Neuron (in vitro differentiated cells): ENCODE results near the gene OBP2A.

Source experiments
- H2AFZ ChIP-seq: one replicate; pipeline ENCODE4 v1.6.1; 2013; ENCODE audit warnings: low read depth, mild to moderate bottlenecking, inconsistent platforms, low read length, moderate library complexity
- H3K27me3 ChIP-seq: one replicate; pipeline ENCODE4 v1.6.1; 2013; ENCODE audit warnings: low read length; ENCODE audit not compliant: insufficient read depth
- H3K36me3 ChIP-seq: one replicate; pipeline ENCODE4 v1.6.1; 2013; ENCODE audit warnings: low read length; ENCODE audit not compliant: insufficient read depth
- H3K4me1 ChIP-seq: one replicate; pipeline ENCODE4 v1.6.1; 2013; ENCODE audit warnings: low read length; ENCODE audit not compliant: insufficient read depth
- H3K4me3 ChIP-seq: 2 replicates; pipeline ENCODE4 v1.5.1; 2013; ENCODE audit warnings: mild to moderate bottlenecking, low read length, moderate library complexity
- H3K9me3 ChIP-seq: one replicate; pipeline ENCODE4 v1.6.1; 2013; ENCODE audit warnings: low read length

Gene OBP2A

DNA sequence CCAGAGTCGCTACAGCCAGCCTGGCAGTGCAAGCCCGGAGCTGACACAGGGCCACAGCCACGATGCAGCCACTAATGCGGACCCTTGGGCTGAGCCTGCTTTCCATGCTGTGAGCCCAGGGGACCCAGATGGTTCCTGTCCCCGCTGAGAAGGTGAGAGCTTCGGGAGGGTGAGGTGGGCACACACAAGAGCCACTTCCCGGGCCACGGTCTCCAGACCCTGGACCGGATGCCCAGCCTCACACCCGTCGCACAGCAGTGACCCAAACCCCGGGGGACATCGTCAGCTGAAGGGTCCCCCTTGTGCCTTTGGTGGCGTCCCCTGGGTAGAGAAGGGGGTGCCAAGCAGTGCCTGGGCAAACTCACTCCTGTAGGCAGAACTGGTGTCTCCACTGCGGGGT, 29.0 kb downstream of the OBP2A start:
- no peaks in the 10 kb centered on the region for H3K27me3 ChIP-seq
- H2AFZ ChIP-seq: no peak overlapping the region
- no peaks in the 10 kb centered on the region for H3K4me1 ChIP-seq
- no peak overlapping the region for H3K4me3 ChIP-seq
- no peaks in the 10 kb centered on the region for H3K36me3 ChIP-seq
- no peaks in the 10 kb centered on the region for H3K9me3 ChIP-seq

DNA sequence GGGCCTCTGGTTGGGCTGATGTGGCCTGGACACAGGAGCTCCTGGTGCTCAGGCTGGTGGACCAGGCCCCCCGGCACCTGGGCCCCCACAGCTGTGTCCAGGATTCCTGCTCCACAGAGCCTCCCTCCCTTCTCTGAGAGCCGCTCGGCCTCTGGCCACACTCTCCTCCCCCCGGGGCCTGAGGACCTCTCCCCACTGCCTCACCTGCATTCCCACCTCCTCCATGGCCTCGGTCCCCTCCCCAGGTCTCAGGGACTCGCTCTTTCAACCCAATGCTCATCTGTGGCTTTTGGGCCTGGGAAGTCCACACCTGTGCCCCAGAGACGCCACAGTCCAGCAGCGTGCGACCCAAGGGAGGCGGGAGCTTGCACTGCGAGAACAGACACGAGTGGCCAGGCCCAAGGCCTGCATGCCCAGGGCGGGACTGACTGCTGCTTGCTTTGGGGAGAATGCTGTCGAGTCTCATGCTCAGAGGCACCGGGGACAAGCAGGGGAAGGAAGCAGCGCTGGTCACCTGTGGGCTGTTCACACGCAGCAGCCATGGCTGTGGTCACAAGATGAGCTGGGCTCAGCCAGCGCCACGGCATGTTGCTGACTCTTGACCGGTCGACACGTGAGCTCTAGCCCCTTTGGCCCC, 30.2 kb downstream of the OBP2A start:
- H3K36me3 ChIP-seq: no peaks in the 10 kb centered on the region
- H3K4me1 ChIP-seq: no peaks in the 10 kb centered on the region
- no peak overlapping the region for H2AFZ ChIP-seq
- no peak overlapping the region for H3K4me3 ChIP-seq
- H3K27me3 ChIP-seq: no peaks in the 10 kb centered on the region
- H3K9me3 ChIP-seq: no peaks in the 10 kb centered on the region

DNA sequence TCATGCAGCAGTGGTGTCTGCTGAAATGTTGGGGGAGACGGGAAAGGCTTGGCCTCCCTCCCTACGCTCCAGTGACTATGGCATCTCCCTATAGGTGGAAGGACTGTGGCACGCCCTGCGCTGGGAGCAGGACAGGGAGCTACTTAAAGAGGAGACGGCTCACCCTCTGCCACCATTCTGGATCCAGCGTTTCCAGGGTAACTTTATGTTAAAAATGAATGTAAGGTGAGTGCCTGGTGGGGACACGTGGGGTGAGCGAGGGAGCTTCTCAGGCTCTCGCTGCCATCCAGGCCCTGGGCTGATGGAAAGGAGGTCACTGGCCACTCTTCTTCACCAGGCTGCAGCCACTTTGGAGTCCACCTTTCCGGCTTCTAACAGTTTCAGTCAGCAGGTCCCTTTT, 31.3 kb downstream of the OBP2A start:
- Histone ChIP-seq H3K36me3 (no peaks in the 10 kb centered on the region), H2AFZ (no peak overlapping the region), H3K4me3 (no peak overlapping the region), H3K4me1 (no peaks in the 10 kb centered on the region), H3K27me3 (no peaks in the 10 kb centered on the region), H3K9me3 (no peaks in the 10 kb centered on the region)

DNA sequence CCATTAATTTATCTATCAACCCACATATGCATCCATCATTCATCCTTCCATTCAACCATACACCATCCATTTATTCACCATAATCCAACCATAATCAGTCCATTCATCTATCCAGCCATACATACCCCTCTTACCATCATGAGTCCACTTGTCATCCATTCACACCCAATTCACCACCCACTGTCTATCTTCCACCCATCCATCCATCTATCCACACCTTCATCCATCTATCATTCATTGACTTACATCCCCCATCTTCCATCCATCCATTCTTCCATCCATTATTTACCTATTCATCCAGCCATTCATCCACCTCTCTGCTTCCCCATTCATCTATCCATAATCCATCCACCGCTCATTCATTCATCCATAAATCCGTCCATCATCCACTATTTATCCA, 33.4 kb downstream of the OBP2A start:
- no peaks in the 10 kb centered on the region for H3K4me1 ChIP-seq
- H2AFZ ChIP-seq: no peak overlapping the region
- no peak overlapping the region for H3K4me3 ChIP-seq
- no peaks in the 10 kb centered on the region for H3K9me3 ChIP-seq
- H3K36me3 ChIP-seq: no peaks in the 10 kb centered on the region
- H3K27me3 ChIP-seq: no peaks in the 10 kb centered on the region

DNA sequence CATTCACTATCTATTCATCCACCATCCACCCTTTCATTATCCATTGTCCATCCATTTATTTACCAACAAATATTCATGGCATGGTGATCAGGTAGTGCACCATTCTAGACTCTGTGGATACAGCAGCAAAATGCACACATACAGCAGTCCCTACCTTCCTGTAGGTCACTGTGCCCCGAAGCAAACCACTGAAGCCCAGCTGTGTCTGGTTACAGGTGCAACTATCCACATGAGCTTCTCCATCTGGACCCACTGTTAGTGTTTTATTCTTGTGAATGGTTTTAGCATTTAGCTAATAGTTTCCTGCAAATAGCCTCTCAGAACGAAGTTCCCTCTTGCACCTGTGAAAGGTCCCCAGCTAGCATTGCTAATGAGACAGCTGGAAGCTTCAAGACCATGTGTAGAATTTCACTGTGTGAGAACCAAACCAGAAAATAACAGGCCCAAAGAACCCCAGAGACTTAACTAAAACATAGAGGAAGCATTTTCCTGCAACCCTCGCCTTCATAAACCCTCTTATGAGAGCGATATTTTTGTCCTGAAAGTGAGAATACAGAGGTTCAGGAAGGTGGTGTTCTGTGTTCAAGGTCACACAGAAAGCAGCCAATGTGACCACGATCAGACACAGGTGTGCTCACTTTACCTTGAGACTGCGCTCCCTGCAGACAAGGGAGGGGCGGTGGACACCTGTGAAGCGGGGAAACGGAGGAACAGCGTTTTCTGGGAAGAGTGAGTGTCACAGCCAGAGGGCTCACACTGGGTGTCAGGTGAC, 34.1 kb downstream of the OBP2A start:
- no peaks in the 10 kb centered on the region for H3K4me1 ChIP-seq

DNA sequence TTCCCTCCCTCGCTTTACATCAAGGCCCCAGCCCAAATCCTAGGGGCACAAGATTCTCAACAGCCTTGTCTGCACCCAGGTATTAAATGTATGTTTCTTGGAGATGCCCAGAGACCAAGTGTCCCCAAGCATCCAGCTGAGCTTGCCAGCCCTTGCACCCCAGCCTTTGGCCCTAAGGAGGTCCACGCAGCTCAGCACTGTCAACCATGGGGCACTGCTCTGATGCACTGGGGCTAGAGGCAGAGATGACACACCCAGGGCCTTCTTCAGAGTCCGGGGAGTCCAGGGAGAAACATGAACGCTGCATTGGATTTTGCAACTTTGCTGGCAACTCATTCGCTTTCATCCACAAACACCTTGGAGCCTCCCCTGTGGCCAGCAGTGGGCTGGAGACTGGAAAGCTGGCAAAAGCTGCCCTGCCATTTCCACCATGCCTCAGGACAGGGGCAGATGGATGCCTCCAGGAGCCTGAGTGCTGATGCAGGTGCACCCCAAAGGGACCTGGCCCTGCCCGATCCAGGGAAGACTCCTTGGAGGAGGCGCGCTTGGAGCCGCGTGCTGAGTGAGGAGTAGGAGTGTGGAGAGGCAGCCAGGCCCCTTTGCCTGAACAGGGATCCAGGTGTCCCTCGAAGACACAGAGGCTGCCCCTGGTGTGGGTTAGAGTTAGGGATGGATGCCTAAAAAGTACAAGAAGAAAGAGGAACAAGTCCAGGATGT, 34.9 kb downstream of the OBP2A start:
- no peak overlapping the region for H3K4me3 ChIP-seq
- no peaks in the 10 kb centered on the region for H3K9me3 ChIP-seq
- no peaks in the 10 kb centered on the region for H3K4me1 ChIP-seq
- peaks cover 2% of the 10 kb centered on the region for H3K27me3 ChIP-seq
- no peaks in the 10 kb centered on the region for H3K36me3 ChIP-seq
- no peak overlapping the region for H2AFZ ChIP-seq

More for the DNA sequence above, 34.1 kb downstream of the OBP2A start:
- H3K9me3 ChIP-seq: no peaks in the 10 kb centered on the region
- H3K4me3 ChIP-seq: no peak overlapping the region
- no peak overlapping the region for H2AFZ ChIP-seq
- no peaks in the 10 kb centered on the region for H3K36me3 ChIP-seq
- no peaks in the 10 kb centered on the region for H3K27me3 ChIP-seq

DNA sequence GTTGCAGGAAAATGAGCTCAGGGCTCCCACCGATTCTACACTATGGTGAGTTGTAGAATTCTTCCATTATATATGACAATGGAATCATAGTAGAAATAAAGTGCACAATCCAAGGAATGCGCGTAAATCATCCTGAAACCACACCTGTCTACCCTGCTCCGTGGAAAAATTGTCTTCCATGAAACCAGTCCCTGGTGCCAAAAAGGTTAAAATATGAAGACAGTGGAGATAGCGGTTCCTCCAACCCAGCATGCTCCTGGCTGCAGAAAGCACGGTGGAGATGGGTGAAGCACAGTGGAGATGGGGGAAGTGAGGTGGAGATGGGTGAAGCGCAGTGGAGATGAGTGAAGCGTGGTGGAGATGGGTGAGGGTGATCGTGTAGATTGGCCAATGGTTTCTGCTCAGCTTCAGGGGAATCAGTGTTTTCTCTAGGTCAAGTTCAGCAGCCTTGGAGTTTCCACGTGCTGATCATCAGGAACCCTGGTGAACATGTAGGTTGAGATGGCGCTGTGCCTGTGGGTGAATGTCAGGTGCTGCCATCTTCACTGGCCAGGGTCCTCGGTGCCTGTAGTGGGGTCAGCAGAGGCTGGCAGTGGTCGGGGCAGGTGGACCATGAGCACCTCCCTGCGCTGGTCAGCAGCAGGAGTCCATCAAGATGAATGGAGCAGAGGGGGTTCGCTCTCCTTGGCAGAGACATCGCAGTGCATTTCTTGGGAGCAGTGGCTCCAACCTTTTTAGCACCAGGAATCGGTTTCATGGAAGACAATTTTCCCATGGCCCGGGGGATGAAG, 35.9 kb downstream of the OBP2A start:
- Histone ChIP-seq H3K4me1 (no peaks in the 10 kb centered on the region), H3K9me3 (no peaks in the 10 kb centered on the region), H3K36me3 (no peaks in the 10 kb centered on the region), H3K27me3 (peaks cover 2% of the 10 kb centered on the region), H3K4me3 (no peak overlapping the region), H2AFZ (no peak overlapping the region)

DNA sequence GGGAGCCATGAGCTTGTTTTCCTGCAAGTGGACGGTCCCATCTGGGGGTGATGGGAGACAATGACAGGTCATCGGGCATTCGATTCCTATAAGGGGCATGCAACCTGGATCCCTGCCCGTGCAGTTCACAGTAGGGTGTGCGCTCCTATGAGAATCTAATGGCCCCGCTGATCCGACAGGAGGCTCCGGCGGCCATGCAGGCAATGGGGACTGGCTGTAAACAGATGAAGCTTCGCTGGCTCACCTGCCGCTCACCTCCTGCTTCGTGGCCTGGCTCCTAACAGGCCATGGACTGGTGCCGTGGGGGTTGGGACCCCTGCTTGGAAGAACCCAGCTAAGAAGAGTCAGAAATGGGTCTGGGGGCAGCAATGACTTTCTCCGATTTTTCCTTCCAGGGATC, 36.6 kb downstream of the OBP2A start:
- no peak overlapping the region for H2AFZ ChIP-seq
- no peaks in the 10 kb centered on the region for H3K9me3 ChIP-seq
- H3K27me3 ChIP-seq: peaks cover 2% of the 10 kb centered on the region
- no peak overlapping the region for H3K4me3 ChIP-seq
- no peaks in the 10 kb centered on the region for H3K36me3 ChIP-seq
- no peaks in the 10 kb centered on the region for H3K4me1 ChIP-seq

DNA sequence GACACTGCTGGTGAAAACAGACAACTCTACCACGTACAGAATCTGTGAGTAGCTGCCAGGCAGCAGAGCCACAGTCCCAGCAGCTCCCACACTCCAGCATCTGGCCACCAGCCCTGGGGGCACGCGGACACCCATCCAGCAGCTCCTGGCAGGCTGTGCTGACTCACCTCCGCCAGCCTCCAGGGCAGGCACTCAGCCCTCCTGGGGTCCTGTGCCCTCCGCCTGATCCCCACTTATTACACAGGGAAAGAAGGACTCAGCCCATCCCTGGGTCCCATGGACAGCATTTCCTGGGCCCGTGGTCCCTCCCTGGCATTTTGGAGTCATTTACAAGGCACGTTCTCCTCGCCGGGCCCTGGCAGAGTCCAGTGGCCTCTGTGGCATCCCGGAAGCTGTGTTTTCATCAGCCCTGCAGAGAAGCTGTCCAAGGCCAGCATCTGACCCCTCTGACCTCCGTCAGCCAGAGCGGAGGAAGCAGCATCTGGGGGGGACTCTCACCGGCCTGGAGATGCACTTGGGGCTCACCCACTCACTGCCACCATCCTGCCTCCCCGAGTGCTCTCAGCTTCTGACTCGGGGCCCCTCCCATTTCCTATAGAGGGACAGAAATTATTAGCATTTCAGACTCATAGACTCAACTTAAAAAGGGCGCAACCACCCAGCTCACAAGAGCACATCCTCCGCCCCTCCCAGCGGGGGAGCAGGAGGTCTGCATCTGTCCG, 37.2 kb downstream of the OBP2A start:
- no peak overlapping the region for H2AFZ ChIP-seq
- no peaks in the 10 kb centered on the region for H3K4me1 ChIP-seq
- H3K9me3 ChIP-seq: no peaks in the 10 kb centered on the region
- no peaks in the 10 kb centered on the region for H3K36me3 ChIP-seq
- H3K27me3 ChIP-seq: peaks cover 2% of the 10 kb centered on the region
- no peak overlapping the region for H3K4me3 ChIP-seq

DNA sequence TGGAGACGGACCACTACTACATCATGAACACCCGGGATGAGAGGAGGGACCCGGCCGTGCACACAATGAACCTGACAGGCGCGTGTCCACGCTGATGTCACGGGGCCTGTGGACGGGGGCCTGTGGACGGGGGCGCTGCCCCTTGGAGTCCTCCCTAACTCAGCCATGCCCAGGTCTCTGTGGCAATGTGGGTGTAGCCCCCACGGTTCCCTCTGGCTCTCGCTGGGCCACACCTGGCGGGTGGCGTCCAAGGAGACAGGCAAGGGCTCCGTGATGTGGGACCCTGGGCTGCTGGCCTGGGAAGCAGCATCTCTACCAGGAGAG, 37.7 kb downstream of the OBP2A start:
- H3K9me3 ChIP-seq: no peaks in the 10 kb centered on the region
- H3K27me3 ChIP-seq: peaks cover 2% of the 10 kb centered on the region
- no peaks in the 10 kb centered on the region for H3K36me3 ChIP-seq
- H3K4me1 ChIP-seq: no peaks in the 10 kb centered on the region
- no peak overlapping the region for H3K4me3 ChIP-seq
- H2AFZ ChIP-seq: no peak overlapping the region

DNA sequence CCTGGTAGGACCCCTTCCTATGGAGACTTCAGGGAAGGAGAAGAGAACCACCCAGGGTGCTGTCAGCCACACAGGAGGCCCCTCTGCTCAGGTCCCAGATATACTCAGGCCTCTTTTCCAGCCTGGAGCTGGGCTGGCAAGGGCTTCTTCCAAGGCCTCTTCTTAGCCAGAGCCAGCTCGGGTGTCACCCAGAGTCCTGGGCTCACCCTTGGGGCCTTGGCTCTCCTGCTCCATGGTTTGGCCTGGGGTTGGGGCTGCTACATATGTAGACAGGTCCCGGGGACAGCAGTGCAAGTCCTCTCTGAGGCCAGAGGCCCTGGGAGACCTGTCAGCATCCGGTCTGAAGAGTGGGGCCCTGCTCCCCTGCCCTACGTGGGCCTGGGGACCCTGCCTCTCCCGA, 38.4 kb downstream of the OBP2A start:
- no peaks in the 10 kb centered on the region for H3K9me3 ChIP-seq
- H2AFZ ChIP-seq: no peak overlapping the region
- H3K4me3 ChIP-seq: no peak overlapping the region
- no peaks in the 10 kb centered on the region for H3K4me1 ChIP-seq
- peaks cover 2% of the 10 kb centered on the region for H3K27me3 ChIP-seq
- H3K36me3 ChIP-seq: no peaks in the 10 kb centered on the region

DNA sequence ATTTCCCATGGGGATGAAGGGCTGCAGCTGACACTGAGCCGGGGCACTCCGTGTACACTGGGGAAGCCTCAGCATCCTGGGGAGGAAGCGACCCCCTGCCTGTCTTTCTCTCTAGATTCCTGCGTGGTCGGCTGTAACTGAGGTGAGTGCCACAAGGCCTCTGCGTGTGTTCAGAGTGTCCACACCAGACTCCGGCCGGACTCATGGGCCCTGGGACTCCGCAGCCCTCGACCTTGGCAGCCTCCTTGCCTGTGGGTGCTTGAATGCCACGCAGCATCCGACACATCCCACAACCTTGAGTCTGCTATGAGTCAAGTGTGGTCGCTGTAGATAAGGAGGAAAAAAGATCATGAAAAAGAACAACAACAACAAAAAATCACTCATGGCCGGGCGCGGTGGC, 39.0 kb downstream of the OBP2A start:
- no peaks in the 10 kb centered on the region for H3K9me3 ChIP-seq
- no peaks in the 10 kb centered on the region for H3K4me1 ChIP-seq
- no peaks in the 10 kb centered on the region for H3K36me3 ChIP-seq
- H3K27me3 ChIP-seq: peaks cover 2% of the 10 kb centered on the region
- no peak overlapping the region for H3K4me3 ChIP-seq
- no peak overlapping the region for H2AFZ ChIP-seq
